ENCODE results near the gene TNFRSF8. TPM values are rescaled to one million over a fixed set of nuclear protein-coding genes. Genes with fewer than 3 reads are reported as not detected.

The TNFRSF8 gene
- total RNA-seq, 4 donors from 2014 or later: 0.26 to 2.4 (median 0.85) TPM

GRCh38 chr1:12121212-12122003 is 58.3 kb downstream of the TNFRSF8 start:
- Histone ChIP-seq H3K27me3 (no peaks in the 10 kb centered on the region), H3K9me3 (no peaks in the 10 kb centered on the region), H3K4me1 (no peaks in the 10 kb centered on the region), H3K36me3 (no peaks in the 10 kb centered on the region), H3K27ac (no peak overlapping the region), H3K4me3 (no peak overlapping the region)
- intact Hi-C loops (cut with DNase I; ENCODE audit: low total_unique reads): no loop called here
- TF ChIP-seq CTCF (IDR thresholded peaks at IDR 0.05): no peak
- TF ChIP-seq POLR2A (IDR thresholded peaks at IDR 0.05): no peak
- no peak for DNase-seq

- intact Hi-C loops (cut with DNase I; ENCODE audit: low total_unique reads): no loop called here
- Histone ChIP-seq H3K4me3 (no peak overlapping the region), H3K36me3 (no peaks in the 10 kb centered on the region), H3K9me3 (no peaks in the 10 kb centered on the region), H3K27me3 (no peaks in the 10 kb centered on the region), H3K27ac (no peak overlapping the region), H3K4me1 (no peaks in the 10 kb centered on the region)
- no peak for TF ChIP-seq POLR2A (IDR thresholded peaks at IDR 0.05)
- TF ChIP-seq CTCF (IDR thresholded peaks at IDR 0.05): no peak
- no peak for DNase-seq
These were observed 60.1 kb downstream of the TNFRSF8 start for GRCh38 chr1:12123172-12123571.

GRCh38 chr1:12124693-12125421 is 61.8 kb downstream of the TNFRSF8 start:
- Histone ChIP-seq H3K27ac (peak overlapping the region in 1 of 2 donors; percentile 1), H3K36me3 (no peaks in the 10 kb centered on the region), H3K4me3 (no peak overlapping the region), H3K4me1 (no peaks in the 10 kb centered on the region), H3K9me3 (no peaks in the 10 kb centered on the region), H3K27me3 (no peaks in the 10 kb centered on the region)
- intact Hi-C loops (cut with DNase I; ENCODE audit: low total_unique reads): loop anchor here (2.0 kb wide), 1 partner anchor 84 kb away; no protein-coding TSS in a partner anchor
- TF ChIP-seq POLR2A (IDR thresholded peaks at IDR 0.05): no peak
- TF ChIP-seq CTCF (IDR thresholded peaks at IDR 0.05): peak; percentile 92 to 98 (median 97)
- peak; percentile 80 to 83 for DNase-seq

GRCh38 chr1:12125422-12126355 is 62.6 kb downstream of the TNFRSF8 start:
- Histone ChIP-seq H3K36me3 (no peaks in the 10 kb centered on the region), H3K9me3 (no peaks in the 10 kb centered on the region), H3K27me3 (no peaks in the 10 kb centered on the region), H3K4me1 (no peaks in the 10 kb centered on the region), H3K4me3 (no peak overlapping the region), H3K27ac (peak overlapping the region in 1 of 2 donors; percentile 1)
- intact Hi-C loops (cut with DNase I; ENCODE audit: low total_unique reads): loop anchor here (2.0 kb wide), 1 partner anchor 83 kb away; no protein-coding TSS in a partner anchor
- no peak for TF ChIP-seq CTCF (IDR thresholded peaks at IDR 0.05)
- TF ChIP-seq POLR2A (IDR thresholded peaks at IDR 0.05): no peak
- no peak for DNase-seq
